ENCODE results near the gene TSTD2.
A peak's percentile ranks its signal among the peaks of the same experiment; 100 is the strongest.

TSTD2 gene

GRCh38 chr9:97632985-97633858 lies at the start of gene TSTD2, which contains the start of gene NCBP1:
TSTD2 (minus strand) TSS chr9:97633368; CDS start chr9:97627562, 5,806 bp downstream.
NCBP1 (plus strand) TSS chr9:97633821; CDS start chr9:97633882, 61 bp downstream.
- Histone ChIP-seq H3K4me2 (peak within 1 kb of the TSS; percentile 98), H3K9ac (peak within 1 kb of the TSS; percentile 90), H2AFZ (ENCODE audit: low read depth) (peak within 1 kb of the TSS; percentile 74), H3K4me3 (IDR thresholded peaks at IDR 0.05; ENCODE audit: insufficient read depth, low read depth, low read length) (peak within 1 kb of the TSS; percentile 34), H4K20me1 (ENCODE audit: insufficient read depth) (0 out of 2 replicates have a peak, but pooled peaks cover 10% of the 10 kb centered on the region), H3K4me1 (ENCODE audit: low read depth, poor library complexity, severe bottlenecking) (peaks cover 46% of the 10 kb centered on the region), H3K27ac (peak within 1 kb of the TSS; percentile 93), H3K27me3 (ENCODE audit: insufficient read depth, low read depth) (no peaks in the 10 kb centered on the region), H3K36me3 (ENCODE audit: insufficient read depth) (no peaks in the 10 kb centered on the region), H3K79me2 (ENCODE audit: insufficient read depth, low read depth) (peaks cover 71% of the 10 kb centered on the region)
- TF ChIP-seq, protein P1, sequence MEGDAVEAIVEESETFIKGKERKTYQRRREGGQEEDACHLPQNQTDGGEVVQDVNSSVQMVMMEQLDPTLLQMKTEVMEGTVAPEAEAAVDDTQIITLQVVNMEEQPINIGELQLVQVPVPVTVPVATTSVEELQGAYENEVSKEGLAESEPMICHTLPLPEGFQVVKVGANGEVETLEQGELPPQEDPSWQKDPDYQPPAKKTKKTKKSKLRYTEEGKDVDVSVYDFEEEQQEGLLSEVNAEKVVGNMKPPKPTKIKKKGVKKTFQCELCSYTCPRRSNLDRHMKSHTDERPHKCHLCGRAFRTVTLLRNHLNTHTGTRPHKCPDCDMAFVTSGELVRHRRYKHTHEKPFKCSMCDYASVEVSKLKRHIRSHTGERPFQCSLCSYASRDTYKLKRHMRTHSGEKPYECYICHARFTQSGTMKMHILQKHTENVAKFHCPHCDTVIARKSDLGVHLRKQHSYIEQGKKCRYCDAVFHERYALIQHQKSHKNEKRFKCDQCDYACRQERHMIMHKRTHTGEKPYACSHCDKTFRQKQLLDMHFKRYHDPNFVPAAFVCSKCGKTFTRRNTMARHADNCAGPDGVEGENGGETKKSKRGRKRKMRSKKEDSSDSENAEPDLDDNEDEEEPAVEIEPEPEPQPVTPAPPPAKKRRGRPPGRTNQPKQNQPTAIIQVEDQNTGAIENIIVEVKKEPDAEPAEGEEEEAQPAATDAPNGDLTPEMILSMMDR (conservative IDR thresholded peaks at IDR 0.05; ENCODE audit: low read depth, low read length): no peak

- Histone ChIP-seq H3K27me3 (ENCODE audit: insufficient read depth, low read depth) (no peaks in the 10 kb centered on the region), H3K36me3 (ENCODE audit: insufficient read depth) (peaks cover 11% of the 10 kb centered on the region; the same call in 1 of the 2 replicates), H3K4me3 (IDR thresholded peaks at IDR 0.05; ENCODE audit: insufficient read depth, low read depth, low read length) (no peak overlapping the region), H3K4me1 (ENCODE audit: low read depth, poor library complexity, severe bottlenecking) (no peaks in the 10 kb centered on the region), H3K4me2 (no peak overlapping the region), H3K79me2 (ENCODE audit: insufficient read depth, low read depth) (no peaks in the 10 kb centered on the region), H3K27ac (no peak overlapping the region), H3K9ac (no peak overlapping the region), H2AFZ (ENCODE audit: low read depth) (no peak overlapping the region), H4K20me1 (ENCODE audit: insufficient read depth) (no peaks in the 10 kb centered on the region)
- TF ChIP-seq, protein P1 (conservative IDR thresholded peaks at IDR 0.05; ENCODE audit: low read depth, low read length): no peak
Measured at GRCh38 chr9:97682242-97682641, 49.1 kb upstream of the TSTD2 start.

DNA sequence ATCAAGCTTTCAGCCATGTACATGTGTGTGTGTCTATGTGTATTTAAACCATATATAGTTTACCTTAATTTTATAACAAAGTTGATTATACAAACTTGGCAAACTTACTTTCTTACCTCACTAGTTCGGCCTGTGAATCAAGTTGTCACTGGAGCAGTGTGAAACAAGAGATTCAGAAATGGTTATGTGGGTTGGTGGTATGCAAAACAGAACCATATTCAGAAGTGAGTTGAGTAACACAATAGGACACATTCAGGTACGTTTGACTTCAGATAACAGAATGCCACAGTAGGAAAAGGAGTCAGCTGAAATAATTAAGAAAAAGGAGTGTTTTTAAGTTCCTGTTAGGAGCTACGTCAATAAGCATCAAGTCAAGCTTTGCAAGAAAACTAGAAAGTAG lies 42.5 kb upstream of the TSTD2 start:
- peaks cover 22% of the 10 kb centered on the region; the same call in 1 of the 2 replicates for H3K36me3 ChIP-seq (ENCODE audit: insufficient read depth)
- H3K4me3 ChIP-seq (IDR thresholded peaks at IDR 0.05; ENCODE audit: insufficient read depth, low read depth, low read length): no peak overlapping the region
- no peak overlapping the region for H3K27ac ChIP-seq
- H3K4me2 ChIP-seq: peak overlapping the region; percentile 21; the same call in 1 of the 2 replicates
- TF ChIP-seq, protein P1 (conservative IDR thresholded peaks at IDR 0.05; ENCODE audit: low read depth, low read length): no peak
- no peaks in the 10 kb centered on the region for H3K79me2 ChIP-seq (ENCODE audit: insufficient read depth, low read depth)
- no peaks in the 10 kb centered on the region for H3K27me3 ChIP-seq (ENCODE audit: insufficient read depth, low read depth)
- H2AFZ ChIP-seq (ENCODE audit: low read depth): no peak overlapping the region
- H3K9ac ChIP-seq: no peak overlapping the region
- no peaks in the 10 kb centered on the region for H4K20me1 ChIP-seq (ENCODE audit: insufficient read depth)
- H3K4me1 ChIP-seq (ENCODE audit: low read depth, poor library complexity, severe bottlenecking): peaks cover 10% of the 10 kb centered on the region

GRCh38 chr9:97673922-97674321 lies 40.8 kb upstream of the TSTD2 start:
- peaks cover 10% of the 10 kb centered on the region for H3K4me1 ChIP-seq (ENCODE audit: low read depth, poor library complexity, severe bottlenecking)
- no peak overlapping the region for H3K4me2 ChIP-seq
- TF ChIP-seq, protein P1 (conservative IDR thresholded peaks at IDR 0.05; ENCODE audit: low read depth, low read length): no peak
- no peaks in the 10 kb centered on the region for H3K79me2 ChIP-seq (ENCODE audit: insufficient read depth, low read depth)
- no peak overlapping the region for H3K9ac ChIP-seq
- peaks cover 24% of the 10 kb centered on the region; the same call in 1 of the 2 replicates for H3K36me3 ChIP-seq (ENCODE audit: insufficient read depth)
- no peak overlapping the region for H3K4me3 ChIP-seq (IDR thresholded peaks at IDR 0.05; ENCODE audit: insufficient read depth, low read depth, low read length)
- no peak overlapping the region for H3K27ac ChIP-seq
- H4K20me1 ChIP-seq (ENCODE audit: insufficient read depth): no peaks in the 10 kb centered on the region
- no peaks in the 10 kb centered on the region for H3K27me3 ChIP-seq (ENCODE audit: insufficient read depth, low read depth)
- no peak overlapping the region for H2AFZ ChIP-seq (ENCODE audit: low read depth)
